BE2C (cell line): Measurements from ENCODE around the gene STAM.

Experiments
- DNase-seq: peaks from one replicate; pipeline ENCODE4 v3.0.0-alpha.2; 2020
- H3K27me3 ChIP-seq: fragments of 250-450 bp; sonication (Bioruptor Pico); 2 replicates; pipeline ENCODE4 v1.5.1; 2020; ENCODE audit warnings: mild to moderate bottlenecking
- H3K36me3 ChIP-seq: fragments of 250-450 bp; sonication (Bioruptor Pico); 2 replicates; pipeline ENCODE4 v1.5.1; 2020; ENCODE audit warnings: mild to moderate bottlenecking
- H3K4me1 ChIP-seq: fragments of 250-450 bp; sonication (Bioruptor Pico); 2 replicates; pipeline ENCODE4 v1.5.1; 2020
- H3K4me3 ChIP-seq: 2 replicates; pipeline ENCODE4 v1.5.1; 2011; ENCODE audit warnings: low read depth, low read length
- H3K9me3 ChIP-seq: fragments of 250-450 bp; sonication (Bioruptor Pico); 2 replicates; pipeline ENCODE4 v1.5.1; 2020
- TF ChIP-seq, protein P1 (sequence below): IDR thresholded peaks from 2 replicates; pipeline ENCODE4 v1.5.1; 2012; ENCODE audit warnings: mild to moderate bottlenecking, low read depth, low read length

STAM gene

DNA sequence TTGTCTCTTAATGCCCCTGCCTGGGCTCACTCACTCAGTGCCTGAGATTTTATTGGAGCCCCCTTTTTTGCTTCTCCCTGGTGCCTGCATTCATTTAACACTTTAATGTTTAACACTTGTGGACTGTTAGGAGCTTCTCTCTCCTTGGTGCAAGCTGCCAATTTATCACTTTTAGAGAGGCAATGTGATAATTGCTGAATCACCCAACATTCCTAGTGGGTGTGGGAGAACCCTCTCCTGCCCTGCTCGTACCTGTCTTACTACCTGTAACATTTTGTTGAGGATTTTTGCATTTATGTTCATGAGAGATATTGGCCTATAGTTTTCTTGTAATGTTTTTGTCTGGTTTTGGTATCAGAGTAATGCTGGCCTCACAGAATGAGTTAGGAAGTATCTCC, 13.2 kb downstream of the STAM start:
- peaks cover 9% of the 10 kb centered on the region for H3K36me3 ChIP-seq
- H3K4me3 ChIP-seq, result no peak overlapping the region
- H3K9me3 ChIP-seq, result no peaks in the 10 kb centered on the region; the same call in 1 of the 2 replicates
- H3K4me1 ChIP-seq, result no peaks in the 10 kb centered on the region; the same call in 1 of the 2 replicates
- TF ChIP-seq, protein P1, sequence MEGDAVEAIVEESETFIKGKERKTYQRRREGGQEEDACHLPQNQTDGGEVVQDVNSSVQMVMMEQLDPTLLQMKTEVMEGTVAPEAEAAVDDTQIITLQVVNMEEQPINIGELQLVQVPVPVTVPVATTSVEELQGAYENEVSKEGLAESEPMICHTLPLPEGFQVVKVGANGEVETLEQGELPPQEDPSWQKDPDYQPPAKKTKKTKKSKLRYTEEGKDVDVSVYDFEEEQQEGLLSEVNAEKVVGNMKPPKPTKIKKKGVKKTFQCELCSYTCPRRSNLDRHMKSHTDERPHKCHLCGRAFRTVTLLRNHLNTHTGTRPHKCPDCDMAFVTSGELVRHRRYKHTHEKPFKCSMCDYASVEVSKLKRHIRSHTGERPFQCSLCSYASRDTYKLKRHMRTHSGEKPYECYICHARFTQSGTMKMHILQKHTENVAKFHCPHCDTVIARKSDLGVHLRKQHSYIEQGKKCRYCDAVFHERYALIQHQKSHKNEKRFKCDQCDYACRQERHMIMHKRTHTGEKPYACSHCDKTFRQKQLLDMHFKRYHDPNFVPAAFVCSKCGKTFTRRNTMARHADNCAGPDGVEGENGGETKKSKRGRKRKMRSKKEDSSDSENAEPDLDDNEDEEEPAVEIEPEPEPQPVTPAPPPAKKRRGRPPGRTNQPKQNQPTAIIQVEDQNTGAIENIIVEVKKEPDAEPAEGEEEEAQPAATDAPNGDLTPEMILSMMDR, result no peak
- DNase-seq, result no peak
- no peaks in the 10 kb centered on the region for H3K27me3 ChIP-seq

DNA sequence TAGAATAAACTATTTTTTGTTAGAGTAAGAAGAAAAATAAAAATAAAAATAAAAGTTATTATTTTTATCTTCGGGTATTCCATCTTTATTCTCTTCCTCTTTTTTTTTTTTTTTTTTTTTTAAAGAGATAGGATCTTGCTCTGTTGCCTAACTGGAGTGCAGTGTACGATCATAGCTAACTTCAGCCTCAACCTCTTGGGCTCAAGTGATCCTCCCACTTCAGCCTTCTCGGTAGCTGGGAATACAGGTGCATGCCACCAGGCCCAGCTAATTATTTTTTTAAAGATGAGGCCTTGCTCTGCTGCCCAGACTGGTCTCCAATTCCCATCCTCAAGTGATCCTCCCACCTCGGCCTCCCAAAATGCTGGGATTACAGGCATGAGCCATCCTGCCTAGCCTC, 15.4 kb downstream of the STAM start:
- Histone ChIP-seq H3K9me3 (no peaks in the 10 kb centered on the region; the same call in 1 of the 2 replicates), H3K4me1 (no peaks in the 10 kb centered on the region; the same call in 1 of the 2 replicates), H3K27me3 (no peaks in the 10 kb centered on the region), H3K36me3 (peaks cover 6% of the 10 kb centered on the region), H3K4me3 (no peak overlapping the region)
- TF ChIP-seq, protein P1, result no peak
- DNase-seq, result no peak

DNA sequence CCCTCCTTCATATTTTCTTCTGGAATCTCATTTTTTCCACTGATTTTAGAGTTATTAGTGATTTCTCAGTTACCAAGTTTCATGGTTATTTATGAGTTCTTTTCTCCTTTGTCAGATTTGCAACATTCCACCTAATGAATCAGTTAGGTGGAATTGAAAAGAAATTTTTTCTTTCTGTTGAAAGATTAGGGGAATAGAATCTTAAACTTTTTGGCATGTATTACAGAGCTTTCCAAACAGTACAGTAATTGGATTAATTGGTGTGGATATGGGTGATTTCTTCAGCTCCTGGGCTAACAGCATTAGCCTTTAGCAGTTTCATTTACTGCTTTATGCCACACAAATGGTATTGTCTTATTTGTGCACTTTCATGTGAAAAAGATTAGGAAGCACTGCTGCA, 17.0 kb downstream of the STAM start:
- H3K4me3 ChIP-seq, result no peak overlapping the region
- H3K36me3 ChIP-seq, result peaks cover 6% of the 10 kb centered on the region
- no peaks in the 10 kb centered on the region for H3K9me3 ChIP-seq
- TF ChIP-seq, protein P1, result no peak
- H3K4me1 ChIP-seq, result no peaks in the 10 kb centered on the region
- no peak for DNase-seq
- H3K27me3 ChIP-seq, result no peaks in the 10 kb centered on the region

DNA sequence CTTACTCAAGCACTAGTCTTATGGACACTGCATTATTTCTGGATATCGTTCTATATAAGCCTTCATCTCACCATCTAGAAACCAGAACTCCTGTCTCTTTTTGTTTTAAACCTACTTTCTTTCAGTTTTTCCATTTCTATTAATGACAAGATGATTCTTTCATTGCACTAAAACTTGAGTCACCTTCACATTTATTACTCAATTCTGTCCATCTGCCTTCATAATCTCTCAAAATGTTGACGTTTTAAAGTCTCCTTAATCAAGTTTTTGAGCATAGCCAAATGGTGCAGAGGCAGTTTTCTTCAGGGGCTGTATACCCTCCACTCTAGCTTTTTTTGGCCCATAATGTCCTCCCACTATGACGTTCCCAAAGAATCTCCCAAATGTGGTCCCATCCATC, 17.6 kb downstream of the STAM start:
- Histone ChIP-seq H3K4me3 (no peak overlapping the region), H3K27me3 (no peaks in the 10 kb centered on the region), H3K4me1 (no peaks in the 10 kb centered on the region), H3K36me3 (peaks cover 6% of the 10 kb centered on the region), H3K9me3 (no peaks in the 10 kb centered on the region)
- TF ChIP-seq, protein P1, result no peak
- no peak for DNase-seq

DNA sequence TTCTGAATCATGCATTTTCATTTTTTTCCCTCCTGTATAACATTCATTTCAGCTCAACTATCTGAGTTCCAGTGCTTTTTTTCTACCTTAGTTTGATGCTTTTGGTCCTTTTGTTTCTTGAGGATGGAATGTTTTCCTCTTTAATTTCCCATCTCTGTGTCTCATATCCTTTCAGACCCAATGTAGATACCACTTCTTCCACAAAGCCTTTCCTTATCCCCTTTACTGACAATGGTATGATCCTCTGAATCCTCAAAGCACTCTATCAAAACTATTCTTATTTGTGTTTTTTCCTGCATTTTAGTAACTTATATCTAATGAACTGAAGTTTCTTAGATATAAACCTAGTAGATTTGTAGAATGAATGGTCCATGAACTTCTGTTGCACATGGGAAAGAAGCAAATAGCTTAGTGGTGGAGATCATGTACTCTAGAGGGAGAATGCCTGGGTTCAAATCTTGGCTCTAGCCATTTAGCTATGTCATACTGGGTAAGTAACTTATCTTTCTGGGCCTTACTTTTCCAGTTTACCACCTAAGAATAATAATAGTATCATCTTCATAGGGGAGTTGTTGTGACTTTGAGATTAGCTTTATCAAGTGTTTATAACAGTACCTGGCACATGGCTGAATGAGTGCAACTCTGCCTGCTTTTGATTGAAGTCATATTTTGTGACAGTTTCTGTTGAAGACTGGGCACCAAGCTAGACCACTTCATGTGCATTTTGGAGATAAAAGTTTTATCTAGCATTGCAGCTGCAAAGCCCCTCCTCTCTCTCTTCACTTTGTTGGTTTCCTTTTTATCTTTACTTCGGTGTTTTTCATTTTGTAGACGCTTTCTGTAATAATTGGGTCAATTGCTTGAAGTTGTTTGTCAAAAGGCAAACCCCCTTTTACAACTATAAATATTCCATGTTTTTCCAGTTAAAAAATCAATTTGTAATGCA, 18.5 kb downstream of the STAM start:
- TF ChIP-seq, protein P1, result no peak
- H3K27me3 ChIP-seq, result no peaks in the 10 kb centered on the region
- no peak for DNase-seq
- peaks cover 6% of the 10 kb centered on the region for H3K36me3 ChIP-seq
- no peak overlapping the region for H3K4me3 ChIP-seq
- H3K9me3 ChIP-seq, result no peaks in the 10 kb centered on the region
- no peaks in the 10 kb centered on the region for H3K4me1 ChIP-seq

DNA sequence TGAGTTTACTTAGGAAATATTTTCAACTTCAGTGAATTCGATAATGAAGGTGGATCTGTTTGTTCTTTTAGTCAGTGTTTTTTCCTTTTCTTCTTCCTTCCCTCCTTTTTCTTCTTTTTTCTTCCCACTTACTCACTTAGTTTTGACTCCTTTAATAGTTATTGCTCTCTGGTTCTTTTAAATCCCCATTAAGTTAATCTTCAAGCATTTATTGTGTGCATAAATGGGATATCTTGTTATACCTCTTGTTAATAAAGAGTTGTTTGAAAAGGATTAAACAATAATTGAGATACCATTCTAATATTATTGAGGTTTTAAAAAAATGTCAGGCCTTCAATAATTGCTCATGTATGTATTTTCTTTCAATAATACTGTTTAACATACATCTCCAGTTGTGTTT, 19.5 kb downstream of the STAM start:
- no peaks in the 10 kb centered on the region for H3K4me1 ChIP-seq
- H3K4me3 ChIP-seq, result no peak overlapping the region
- TF ChIP-seq, protein P1, result no peak
- H3K9me3 ChIP-seq, result no peaks in the 10 kb centered on the region
- peaks cover 6% of the 10 kb centered on the region for H3K36me3 ChIP-seq
- H3K27me3 ChIP-seq, result no peaks in the 10 kb centered on the region
- DNase-seq, result no peak
